Ammon's horn (tissue), 1 donor: ENCODE results near the gene ARID5B.
A peak's percentile ranks its signal among the peaks of the same experiment; 100 is the strongest.

ENCODE experiments used
- DNase-seq: peaks from one replicate; pipeline ENCODE4 v3.0.0-alpha.2; 2016; ENCODE audit warnings: low spot score

Gene ARID5B

GRCh38 chr10:61888744-61889143 lies 12.8 kb upstream of the ARID5B start:
- DNase-seq = no peak

DNA sequence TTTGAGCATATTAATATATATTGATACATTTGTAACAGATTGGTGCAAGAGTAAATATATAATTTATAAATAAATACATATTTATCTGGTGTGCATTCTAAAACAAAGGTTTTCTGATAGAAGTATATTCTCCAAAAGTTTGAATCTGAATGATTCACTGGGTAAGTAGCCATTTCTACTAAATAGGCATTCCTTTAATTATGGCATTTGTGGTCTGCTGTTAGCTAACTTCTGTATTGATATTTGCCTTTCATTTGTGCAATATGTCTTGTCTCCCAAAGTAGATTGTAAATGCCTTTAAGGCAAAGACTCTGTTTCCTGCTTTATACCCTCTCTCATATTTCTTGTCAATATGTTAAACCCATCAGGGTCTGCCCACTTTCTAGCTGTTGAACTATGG lies 11.1 kb upstream of the ARID5B start:
- DNase-seq = no peak

- no peak for DNase-seq
These were observed 10.6 kb upstream of the ARID5B start for GRCh38 chr10:61890881-61891409.

GRCh38 chr10:61891906-61892585 lies 9.5 kb upstream of the ARID5B start:
- no peak for DNase-seq

DNA sequence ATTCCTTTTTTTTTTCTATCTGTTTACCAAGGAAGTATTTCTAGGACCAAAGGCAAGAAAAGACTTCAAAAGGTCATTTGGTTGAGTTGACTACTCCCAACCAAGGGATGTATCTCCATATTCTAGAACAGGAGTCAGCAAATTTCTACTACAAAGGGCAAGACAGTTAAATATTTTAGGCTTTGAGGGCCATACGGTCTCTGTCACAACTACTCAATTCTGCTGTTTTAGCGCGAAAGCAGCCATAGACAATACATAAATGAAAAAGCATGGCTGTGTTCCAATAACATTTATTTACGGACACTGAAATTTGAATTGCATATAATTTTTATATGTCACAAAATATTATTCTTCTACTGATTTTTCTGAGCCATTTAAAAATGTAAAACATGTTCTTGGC lies 8.5 kb upstream of the ARID5B start:
- no peak for DNase-seq

- no peak for DNase-seq
These were observed 7.4 kb upstream of the ARID5B start for GRCh38 chr10:61894133-61894532.

DNA sequence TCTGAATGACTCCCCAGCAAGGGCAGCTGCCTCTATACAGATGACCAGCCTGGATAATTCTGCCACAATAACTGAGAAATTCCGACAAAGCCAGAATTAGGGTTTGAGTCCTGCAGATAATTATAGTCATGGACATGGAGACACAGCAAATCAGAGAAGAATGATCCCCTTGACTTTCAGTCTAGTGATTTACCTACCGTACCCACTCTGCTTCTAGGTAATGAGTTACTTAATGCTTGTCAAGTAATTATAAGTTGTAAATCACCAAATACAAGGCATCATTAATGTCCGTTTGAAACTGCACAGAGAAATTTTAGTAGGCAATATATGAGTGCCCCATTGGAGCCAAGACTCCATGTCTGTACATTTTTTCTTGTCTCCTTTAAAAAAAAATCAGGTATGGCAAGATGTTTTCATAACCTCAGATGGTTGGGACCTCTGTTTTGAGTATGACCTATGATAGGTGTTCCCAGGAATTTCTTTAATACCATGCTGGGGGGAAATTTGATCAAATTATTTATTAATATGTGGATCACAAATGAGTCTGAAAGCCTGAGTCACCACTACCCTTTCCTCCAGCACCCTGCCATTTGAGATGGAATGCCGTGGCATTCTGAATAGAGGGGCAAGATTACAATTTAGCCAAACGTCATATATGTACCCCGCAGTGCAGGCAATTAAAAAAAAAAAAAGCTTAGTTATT lies 5.5 kb upstream of the ARID5B start:
- no peak for DNase-seq

DNA sequence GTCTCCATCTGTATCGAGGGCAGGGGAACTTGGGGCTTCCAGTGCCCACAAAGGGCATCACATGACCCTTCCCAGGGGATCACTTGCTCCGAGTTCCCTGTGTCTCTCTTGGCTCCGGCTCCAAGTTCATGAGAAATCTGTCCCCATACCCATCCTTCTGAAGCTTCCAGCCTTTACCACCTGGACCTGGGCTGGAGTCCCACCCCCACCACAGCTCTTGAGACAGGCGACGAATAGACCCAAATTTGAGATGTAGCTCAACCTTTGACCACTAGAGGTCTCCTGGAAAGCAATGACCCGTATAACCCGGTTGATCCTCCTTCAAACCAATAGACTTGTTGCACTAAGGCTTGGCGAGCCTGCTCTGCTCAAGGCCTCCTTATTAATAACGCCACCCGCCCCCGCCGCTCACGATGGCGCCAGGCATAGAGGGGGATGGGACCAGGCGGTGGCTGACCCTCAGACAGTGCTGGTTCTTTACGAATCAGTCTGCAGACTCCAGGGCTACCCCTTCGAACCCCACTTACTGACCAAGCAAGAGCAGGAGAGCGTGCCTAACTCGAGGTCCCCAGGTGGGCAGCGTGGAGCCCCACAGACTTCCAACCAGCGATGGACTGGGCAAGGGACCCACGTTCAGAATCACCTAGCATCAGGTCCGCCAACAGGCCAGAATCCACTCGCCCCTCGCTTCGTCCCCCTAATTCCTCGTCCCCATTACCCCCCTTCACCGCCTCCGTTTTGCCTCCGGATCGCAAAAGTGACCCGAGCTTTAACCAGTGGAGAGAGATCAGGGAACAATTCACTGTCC lies 4.4 kb upstream of the ARID5B start:
- peak; percentile 79 for DNase-seq

- peak; percentile 72 for DNase-seq
These were observed 3.6 kb upstream of the ARID5B start for GRCh38 chr10:61897671-61898434.

GRCh38 chr10:61898435-61898778 lies 3.1 kb upstream of the ARID5B start:
- no peak for DNase-seq

DNA sequence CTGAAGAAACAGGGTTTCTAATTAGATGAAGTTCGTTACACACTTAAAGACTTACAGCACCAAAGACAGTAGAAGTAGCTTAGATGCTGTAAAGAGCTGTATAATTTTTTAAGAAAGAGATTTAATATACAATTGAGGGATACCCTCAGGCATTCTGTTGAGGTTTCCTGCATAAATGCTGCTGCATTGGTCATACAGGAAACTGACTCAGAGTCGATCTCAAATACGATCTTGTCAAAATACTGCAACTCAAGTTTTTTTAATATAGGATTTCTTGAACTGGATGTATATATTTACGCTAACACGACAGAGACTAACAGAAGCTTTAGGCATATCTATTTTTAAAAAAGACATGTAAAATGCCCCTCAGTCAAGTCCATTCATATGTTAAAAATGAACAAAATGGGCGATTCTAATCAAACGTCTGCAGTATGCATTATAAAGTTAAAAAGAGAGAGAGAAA lies 2.4 kb upstream of the ARID5B start:
- DNase-seq = no peak

DNA sequence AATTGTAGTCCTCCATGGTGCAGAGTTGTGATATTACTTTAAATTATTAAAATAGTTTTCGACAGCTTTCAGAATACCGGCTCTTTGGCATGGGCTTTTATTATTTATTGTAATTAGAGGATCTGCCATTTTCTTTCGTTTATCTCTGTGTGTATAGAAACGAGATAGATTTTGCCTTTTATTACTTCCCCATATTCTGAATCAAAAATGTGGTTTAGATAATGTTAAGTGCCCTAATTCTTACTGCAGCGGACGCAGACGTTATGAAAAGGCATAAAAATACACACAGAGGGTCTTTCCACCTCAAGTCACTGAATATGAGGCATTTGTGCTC lies 1.9 kb upstream of the ARID5B start:
- no peak for DNase-seq

DNA sequence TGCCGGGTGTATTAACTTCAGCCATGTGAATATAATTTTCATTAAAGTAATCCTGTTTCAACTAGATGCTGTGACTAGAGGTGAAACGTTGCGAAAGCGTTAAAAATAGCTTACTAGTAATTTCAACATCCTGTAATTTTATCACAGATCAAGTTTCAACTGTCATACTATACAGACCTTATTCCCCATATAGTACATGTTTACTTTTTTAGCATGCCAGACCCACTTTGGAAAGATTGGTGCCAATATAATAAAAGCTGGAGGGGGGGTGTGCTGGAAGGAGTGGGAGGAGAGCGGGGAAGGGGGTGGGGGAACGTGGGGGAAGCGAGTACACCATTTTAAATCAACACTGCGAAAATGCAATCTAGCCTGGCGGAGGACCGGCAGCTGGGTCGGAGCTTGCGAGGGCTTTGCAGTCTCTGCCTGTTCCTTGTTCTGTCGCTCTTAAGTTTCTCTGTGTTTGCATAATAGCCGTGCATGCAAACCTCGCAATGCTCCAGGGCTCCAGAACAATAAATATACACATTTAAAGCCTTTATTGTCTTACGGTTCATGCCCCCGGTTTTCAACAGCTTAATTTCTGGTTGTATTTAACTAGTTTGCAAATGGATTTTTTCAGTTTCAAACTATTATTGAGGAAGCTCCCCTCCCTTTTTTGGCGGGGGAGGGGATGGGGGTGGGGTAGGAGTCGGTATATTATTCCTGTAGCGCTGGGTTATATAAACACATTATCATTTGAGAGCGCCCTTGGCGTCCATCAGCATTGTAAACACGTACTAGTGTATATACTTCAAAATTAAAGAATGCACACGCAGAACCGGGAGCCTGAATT lies 1.3 kb upstream of the ARID5B start:
- DNase-seq = peak; percentile 71

DNA sequence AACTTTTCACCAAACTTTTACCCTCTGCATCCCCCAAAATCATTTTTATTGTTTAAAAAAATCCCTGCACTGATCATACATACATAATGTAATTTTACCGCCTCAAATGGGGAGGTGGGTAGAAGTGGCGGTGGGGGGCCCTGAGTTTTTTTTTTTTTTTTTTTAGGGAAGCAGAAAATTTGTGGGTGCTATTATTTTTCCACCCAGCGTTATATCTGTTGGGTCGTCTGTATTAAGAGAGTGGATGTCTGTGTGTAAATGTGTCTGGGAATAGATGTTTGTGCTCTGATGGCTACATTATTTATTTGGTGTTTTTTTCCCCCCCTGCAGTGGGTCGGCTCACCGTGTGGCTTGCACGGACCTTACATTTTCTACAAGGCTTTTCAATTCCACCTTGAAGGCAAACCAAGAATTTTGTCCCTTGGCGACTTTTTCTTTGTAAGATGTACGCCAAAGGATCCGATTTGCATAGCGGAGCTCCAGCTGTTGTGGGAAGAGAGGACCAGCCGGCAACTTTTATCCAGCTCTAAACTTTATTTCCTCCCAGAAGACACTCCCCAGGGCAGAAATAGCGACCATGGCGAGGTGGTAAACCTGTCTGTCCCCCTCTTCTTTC lies 438 bp downstream of the ARID5B start:
- no peak for DNase-seq

- peak; percentile 82 for DNase-seq
These were observed 1.1 kb downstream of the ARID5B start for GRCh38 chr10:61902445-61903220.

- peak; percentile 69 for DNase-seq
These were observed 1.9 kb downstream of the ARID5B start for GRCh38 chr10:61903221-61903927.

DNA sequence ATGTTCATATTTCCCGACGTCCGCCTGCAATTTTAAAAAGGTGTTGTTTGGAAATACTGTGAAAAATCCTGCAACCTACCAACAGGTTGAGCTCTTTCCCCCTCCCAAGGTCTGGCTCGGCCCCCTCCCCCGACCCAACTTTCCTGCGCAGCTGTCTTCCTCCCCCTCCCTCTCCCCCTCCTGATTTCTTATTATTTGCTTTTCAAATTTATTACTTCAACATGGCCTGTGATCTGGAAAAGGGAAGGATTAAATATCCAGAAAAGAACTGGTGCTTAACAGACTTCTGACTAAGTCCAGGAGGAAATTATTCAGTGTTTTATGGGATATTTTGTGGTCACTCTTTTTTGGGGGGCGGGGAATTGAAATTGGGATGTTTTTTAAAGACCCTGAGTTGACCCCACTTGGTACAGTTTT lies 2.4 kb downstream of the ARID5B start:
- DNase-seq = no peak

GRCh38 chr10:61904733-61905725 lies 3.5 kb downstream of the ARID5B start:
- peak; percentile 29 for DNase-seq
